ENCODE measurements around the gene PWWP2B. TPM values are rescaled to one million over a fixed set of nuclear protein-coding genes. Genes with fewer than 3 reads are reported as not detected.

Gene PWWP2B
- total and polyA plus RNA-seq, 2 of the 8 experiments (the other 6 are each of a cell fraction or from before 2014, with no cell fraction given), result 5.3 to 10.8 TPM

- H3K9ac ChIP-seq (replicated peaks in 1 of 4; ENCODE audit: extremely low read depth in 1 of 4, low read depth in 3 of 4, low read length in 3 of 4), result no peak overlapping the region
- H3K4me1 ChIP-seq (replicated peaks in 1 of 4; ENCODE audit: control insufficient read depth in 3 of 4, insufficient read depth in 4 of 4, low read length in 3 of 4), result peaks cover 0 to 14% (median 8%) of the 10 kb centered on the region in 4 experiments; a peak in 6 of 7 replicates
- CTCF ChIA-PET (ENCODE audit: partially characterized antibody), result interaction anchor here (0.7 to 10.0 kb wide), 13 partner anchors 8 to 765 kb away, joined by 3 to 88 read pairs (median 4); no protein-coding TSS in a partner anchor
- TF ChIP-seq POLR2A (IDR thresholded peaks at IDR 0.05; ENCODE audit: control extremely low read depth in 1 of 2, low read depth in 2 of 2, low read length in 2 of 2), result no peak
- TF ChIP-seq CEBPB (IDR thresholded peaks at IDR 0.05; ENCODE audit: low read depth, low read length), result no peak
- TF ChIP-seq SIN3A (conservative IDR thresholded peaks at IDR 0.05 in 1 of 2, IDR thresholded peaks at IDR 0.05 in 1 of 2; ENCODE audit: low read depth in 1 of 2, low read length in 2 of 2), result no peak
- TF ChIP-seq HDAC6 (IDR thresholded peaks at IDR 0.05; ENCODE audit: low read depth, low read length), result no peak
- no peak for TF ChIP-seq CHD2 (IDR thresholded peaks at IDR 0.05; ENCODE audit: low read length)
- TF ChIP-seq TAF1 (IDR thresholded peaks at IDR 0.05; ENCODE audit: low read depth, low read length), result no peak
- TF ChIP-seq TBP (IDR thresholded peaks at IDR 0.05; ENCODE audit: low read depth, low read length), result no peak
- TF ChIP-seq, protein P1, sequence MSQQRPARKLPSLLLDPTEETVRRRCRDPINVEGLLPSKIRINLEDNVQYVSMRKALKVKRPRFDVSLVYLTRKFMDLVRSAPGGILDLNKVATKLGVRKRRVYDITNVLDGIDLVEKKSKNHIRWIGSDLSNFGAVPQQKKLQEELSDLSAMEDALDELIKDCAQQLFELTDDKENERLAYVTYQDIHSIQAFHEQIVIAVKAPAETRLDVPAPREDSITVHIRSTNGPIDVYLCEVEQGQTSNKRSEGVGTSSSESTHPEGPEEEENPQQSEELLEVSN (IDR thresholded peaks at IDR 0.05), result no peak
- TF ChIP-seq NRF1 (IDR thresholded peaks at IDR 0.05; ENCODE audit: low read depth, low read length), result no peak
- no peak for TF ChIP-seq CBX5 (IDR thresholded peaks at IDR 0.05; ENCODE audit: low read depth, low read length)
- TF ChIP-seq RFX5 (IDR thresholded peaks at IDR 0.05; ENCODE audit: borderline replicate concordance, low read depth, low read length), result no peak
These were observed 69.8 kb downstream of the PWWP2B start for GRCh38 chr10:132466520-132467463.

More at GRCh38 chr10:132466520-132467463, 69.8 kb downstream of the PWWP2B start:
- FAIRE-seq (no peak), DNase-seq (ENCODE audit: low read depth in 1 of 2, low spot score in 2 of 2) (no peak)
- Histone ChIP-seq H3K27me3 (replicated peaks in 1 of 4; ENCODE audit: control insufficient read depth in 3 of 4, extremely low read depth in 1 of 4, insufficient read depth in 3 of 4, low read length in 3 of 4) (no peaks in the 10 kb centered on the region; a peak in 3 of 7 replicates), H2BK5ac (ENCODE audit: low read depth, low read length) (no peak overlapping the region), H4K20me1 (replicated peaks in 1 of 2; ENCODE audit: control insufficient read depth in 1 of 2, insufficient read depth in 2 of 2, low read length in 2 of 2) (no peaks in the 10 kb centered on the region), H3K79me2 (ENCODE audit: control insufficient read depth in 1 of 2, insufficient read depth in 2 of 2, low read length in 2 of 2) (no peaks in the 10 kb centered on the region), H2BK20ac (ENCODE audit: low read length) (no peak overlapping the region), H2BK15ac (ENCODE audit: low read length) (0 out of 2 replicates have a peak overlapping the region, but pooled peaks have one; percentile 16), H3K27ac (ENCODE audit: low read depth, low read length) (no peak overlapping the region), H2AK5ac (ENCODE audit: low read depth, low read length) (peak overlapping the region; percentile 40; the same call in 1 of the 2 replicates), H4K91ac (replicated peaks; ENCODE audit: insufficient read length, low read length) (peak overlapping the region; percentile 10), H3K4me2 (ENCODE audit: insufficient read depth in 1 of 2, low read depth in 2 of 2, low read length in 2 of 2) (no peak overlapping the region), H3K14ac (ENCODE audit: insufficient read length) (no peak overlapping the region), H4K8ac (ENCODE audit: extremely low read depth, insufficient read depth, low read length) (peak overlapping the region; percentile 28), H3K4ac (replicated peaks; ENCODE audit: insufficient read length, low read depth, low read length) (no peak overlapping the region), H3K9me3 (ENCODE audit: insufficient read depth in 2 of 2, low read depth in 1 of 2, low read length in 1 of 2) (no peaks in the 10 kb centered on the region), H4K5ac (ENCODE audit: insufficient read length, low read depth, low read length) (no peak overlapping the region), H3K23ac (ENCODE audit: insufficient read length) (no peak overlapping the region), H3K79me1 (ENCODE audit: low read depth, low read length) (no peaks in the 10 kb centered on the region), H2BK12ac (ENCODE audit: low read depth, low read length) (peak overlapping the region; percentile 75; the same call in 1 of the 2 replicates), H3K23me2 (ENCODE audit: low read depth, low read length) (peaks cover 3% of the 10 kb centered on the region; the same call in 1 of the 2 replicates), H3K4me3 (ENCODE audit: extremely low read depth in 1 of 4, insufficient read depth in 2 of 4, low read depth in 3 of 4, low read length in 4 of 4) (no peak overlapping the region), H3K36me3 (ENCODE audit: control insufficient read depth in 2 of 4, insufficient read depth in 4 of 4, low read length in 3 of 4) (no peaks in the 10 kb centered on the region), H2AFZ (ENCODE audit: low read length) (no peak overlapping the region), H2BK120ac (replicated peaks; ENCODE audit: low read depth, low read length) (no peak overlapping the region), H3K56ac (replicated peaks; ENCODE audit: insufficient read length, low read depth, low read length) (no peak overlapping the region), H3K18ac (ENCODE audit: extremely low read depth, low read length) (no peak overlapping the region)
- POLR2A ChIA-PET (ENCODE audit: partially characterized antibody), result interaction anchor here (0.5 to 2.4 kb wide), 3 partner anchors 51 to 128 kb away, joined by 3 to 14 read pairs (median 4); no protein-coding TSS in a partner anchor
- 89% methylated on average over 29 of the region's 29 CpGs; no CpG with 5 or more reads in 1 of the 2 experiments for WGBS, 2 experiments (ENCODE audit: extremely low coverage in 1 of 2, insufficient coverage in 1 of 2, insufficient read length in 1 of 2, insufficient replicate concordance in 2 of 2, low coverage in 1 of 2, low lambda C conversion rate in 2 of 2, missing lambda C conversion rate in 1 of 2)

Measured in H1 (cell line).